B cell (primary cell): Measurements from ENCODE around the gene SAMD10. TPM values are rescaled to one million over a fixed set of nuclear protein-coding genes. Genes with fewer than 3 reads are reported as not detected.

Source experiments
- ATAC-seq: fragments of 200-7000 bp; cut with Tn5 transposase; one replicate; pipeline ENCODE4 v1.10.0; 2021; ENCODE audit warnings: low read depth, mild to moderate bottlenecking, moderate number of reproducible peaks, moderate library complexity
- CTCF ChIA-PET: fragments of 350-600 bp; sonication (Branson Sonifier 250); formaldehyde crosslinking; loops from one replicate; lab custom pipeline; 2021; ENCODE audit warnings: antibody characterized with exemption, inconsistent platforms; lab: Charles Lee
- POLR2A ChIA-PET: fragments of 350-600 bp; sonication (Branson Sonifier 250); formaldehyde crosslinking; loops from one replicate; lab custom pipeline; 2021; ENCODE audit warnings: antibody characterized with exemption; lab: Charles Lee
- DNase-seq: peaks from one replicate; pipeline ENCODE4 v3.0.0; 2013
- H2AFZ ChIP-seq: 2 replicates; pipeline ENCODE4 v1.6.1; 2012; ENCODE audit warnings: mild to moderate bottlenecking, low read depth, low read length; ENCODE audit not compliant: insufficient read depth, poor library complexity, severe bottlenecking
- H3K27ac ChIP-seq, 2 donors: 1 replicate in 1 of 2; 2 replicates in 1 of 2; pipeline ENCODE4 v1.5.1; 2012 to 2013; ENCODE audit warnings: low read length in 2 of 2, mild to moderate bottlenecking in 2 of 2, moderate library complexity in 1 of 2
- H3K27me3 ChIP-seq, 4 experiments: fragments of 200-600 bp in 1 of 4; sonication (generic) in 1 of 4; replicated peaks in 1 of 4; 1 replicate in 2 of 4; 2 replicates in 2 of 4; pipeline versions ENCODE4 v1.6.1 to v1.7.0; 2013 to 2016; ENCODE audit warnings: low read length in 3 of 4, mild to moderate bottlenecking in 2 of 4, mixed read lengths in 1 of 4, moderate library complexity in 1 of 4; ENCODE audit not compliant: insufficient read depth in 4 of 4, control insufficient read depth in 3 of 4; ENCODE audit errors: control extremely low read depth in 1 of 4
- H3K36me3 ChIP-seq, 2 experiments: replicated peaks in 1 of 2; 1 replicate in 1 of 2; 2 replicates in 1 of 2; pipeline versions ENCODE4 v1.6.1 to v1.7.1; 2013; ENCODE audit warnings: low read length in 1 of 2; ENCODE audit not compliant: insufficient read depth in 2 of 2, control insufficient read depth in 1 of 2; ENCODE audit errors: control extremely low read depth in 1 of 2, extremely low read depth in 1 of 2
- H3K4me1 ChIP-seq, 2 donors: fragments of 200-600 bp in 1 of 2; sonication (generic) in 1 of 2; 1 replicate in 1 of 2; 2 replicates in 1 of 2; pipeline versions ENCODE4 v1.5.1 to v1.6.1; 2013 to 2017; ENCODE audit warnings: low read length in 2 of 2; ENCODE audit not compliant: control insufficient read depth in 2 of 2, insufficient read depth in 2 of 2
- H3K4me2 ChIP-seq: replicated peaks from 2 replicates; pipeline ENCODE3; 2012; ENCODE audit warnings: mild to moderate bottlenecking, low read depth, low read length; ENCODE audit not compliant: poor library complexity, severe bottlenecking
- H3K4me3 ChIP-seq, 5 experiments: fragments of 200-600 bp in 1 of 5; sonication (generic) in 1 of 5; 1 replicate in 3 of 5; 2 replicates in 2 of 5; pipeline versions ENCODE4 v1.5.1 to v1.7.0; 2011 to 2016; ENCODE audit warnings: low read length in 4 of 5, mild to moderate bottlenecking in 4 of 5, low read depth in 2 of 5, control low read depth in 1 of 5, moderate library complexity in 1 of 5; ENCODE audit not compliant: insufficient read depth in 1 of 5; ENCODE audit errors: control extremely low read depth in 1 of 5, extremely low read depth in 1 of 5
- H3K79me2 ChIP-seq: fragments of 200-600 bp; sonication (generic); one replicate; pipeline ENCODE4 v1.6.0; 2016; ENCODE audit warnings: low read length; ENCODE audit not compliant: control insufficient read depth, insufficient read depth
- H3K9ac ChIP-seq: fragments of 200-600 bp; sonication (generic); 2 replicates; pipeline ENCODE4 v1.6.1; 2017; ENCODE audit warnings: mild to moderate bottlenecking, low read length, moderate library complexity
- H3K9me3 ChIP-seq, 3 donors: one replicate each; pipeline versions ENCODE4 v1.6.1 to v1.7.1; 2013; ENCODE audit warnings: low read length in 2 of 3; ENCODE audit not compliant: control insufficient read depth in 2 of 3, insufficient read depth in 1 of 3; ENCODE audit errors: control extremely low read depth in 1 of 3
- H4K20me1 ChIP-seq: 2 replicates; pipeline ENCODE4 v1.6.0; 2012; ENCODE audit warnings: mild to moderate bottlenecking, low read length; ENCODE audit not compliant: insufficient read depth, control insufficient read depth, poor library complexity, severe bottlenecking
- H3K27ac Mint-ChIP-seq: one replicate; pipeline ENCODE4 v1.8.0; 2021; ENCODE audit warnings: mixed read lengths
- H3K27me3 Mint-ChIP-seq: one replicate; pipeline ENCODE4 v1.8.0; 2021; ENCODE audit warnings: mixed read lengths
- H3K4me1 Mint-ChIP-seq: one replicate; pipeline ENCODE4 v1.8.0; 2021; ENCODE audit warnings: mixed read lengths
- H3K4me3 Mint-ChIP-seq: one replicate; pipeline ENCODE4 v1.8.0; 2021; ENCODE audit warnings: mixed read lengths
- H3K9me3 Mint-ChIP-seq: one replicate; pipeline ENCODE4 v1.8.0; 2022; ENCODE audit warnings: mixed read lengths; ENCODE audit not compliant: insufficient read depth
- CTCF ChIP-seq: fragments of 200-600 bp; IDR thresholded peaks from one replicate; pipeline ENCODE4 v1.8.0; 2022; ENCODE audit warnings: antibody characterized with exemption, mild to moderate bottlenecking
- EZH2 ChIP-seq: IDR thresholded peaks from 2 replicates; pipeline ENCODE4 v1.6.1; 2012; ENCODE audit warnings: borderline replicate concordance, low read depth, mild to moderate bottlenecking, moderate library complexity, low read length; ENCODE audit not compliant: insufficient read depth, poor library complexity, severe bottlenecking
- WGBS: methylation state at CpG from one replicate; pipeline ENCODE4 v1.1.5; 2013; ENCODE audit warnings: missing lambda C conversion rate; ENCODE audit not compliant: insufficient coverage; 5-methylcytosine and 5-hydroxymethylcytosine counted together
- intact Hi-C: fragments of 100-400 bp; cut with micrococcal nuclease; formaldehyde crosslinking; loops from one replicate; pipeline ENCODE4 v1.10.0; 2022
- polyA plus RNA-seq: library from polyadenylated mRNA; depleted of rRNA; stranded (reverse); fragments of >200 nt; gene quantifications from 2 replicates; pipeline ENCODE4 v1.2.3, GENCODE V29; 2012
- small RNA-seq: library from RNA; depleted of rRNA; stranded (forward); fragments of <200 nt; gene quantifications from one replicate; pipeline ENCODE3, GENCODE V24; 2012; ENCODE audit warnings: low replicate concordance, low read depth; ENCODE audit not compliant: insufficient read length
- total RNA-seq, 2 donors: library from RNA; stranded (reverse); fragments of 120-200 nt in 1 of 2; gene quantifications; 1 replicate in 1 of 2; 2 replicates in 1 of 2; pipeline versions ENCODE4 v1.2.3 to v1.2.4, GENCODE V29; 2013 to 2022

Gene SAMD10
- total and polyA plus RNA-seq, 2 donors (not counting 1 experiment from before 2014, with no cell fraction given), result 12.7 to 34.2 TPM

- Histone ChIP-seq H3K79me2 (peaks cover 91% of the 10 kb centered on the region), H3K36me3 (peaks cover 0 to 21% of the 10 kb centered on the region in 2 experiments), H3K4me3 (no peak overlapping the region), H2AFZ (no peak overlapping the region), H3K27ac (no peak overlapping the region), H3K4me2 (no peak overlapping the region), H4K20me1 (peaks cover 79% of the 10 kb centered on the region), H3K4me1 (peaks cover 0 to under 1% of the 10 kb centered on the region in 2 donors), H3K27me3 (no peaks in the 10 kb centered on the region), H3K9ac (no peak overlapping the region), H3K9me3 (no peaks in the 10 kb centered on the region)
- Mint-ChIP-seq H3K27me3 (no peaks in the 10 kb centered on the region), H3K4me3 (no peak overlapping the region), H3K9me3 (no peaks in the 10 kb centered on the region), H3K27ac (no peak overlapping the region), H3K4me1 (peaks cover under 1% of the 10 kb centered on the region)
- POLR2A ChIA-PET, result no interaction called here
- intact Hi-C loops, result no loop called here
- WGBS, result 70% methylated on average over 5 of the region's 9 CpGs
- CTCF ChIA-PET, result no interaction called here
- no peak for ATAC-seq
- no peak for DNase-seq
- TF ChIP-seq CTCF (no peak), EZH2 (no peak)
Measured at GRCh38 chr20:63924241-63924640, 55.2 kb downstream of the SAMD10 start.

Small RNA genes lying within 50 kb of the gene (small RNA-seq; reads per million reads assigned to genes)
- not detected for gene MIR647

Other genes with a start within 250 kb of the SAMD10 start
- gene LIME1, start 243.0 kb downstream of the SAMD10 start, total RNA-seq, result 14.5 and 14.8 TPM in 2 replicates
- gene LIME1, start 243.0 kb downstream of the SAMD10 start, polyA plus RNA-seq, result 63.0 and 95.2 TPM in 2 replicates
- gene SLC2A4RG, start 239.9 kb downstream of the SAMD10 start, total RNA-seq, result 49.4 and 50.8 TPM in 2 replicates
- gene SLC2A4RG, start 239.9 kb downstream of the SAMD10 start, polyA plus RNA-seq, result 28.5 and 39.7 TPM in 2 replicates
- 0.64 and 1.6 TPM in 2 replicates for gene ZBTB46, start 148.4 kb downstream of the SAMD10 start, total RNA-seq
- gene ZBTB46, start 148.4 kb downstream of the SAMD10 start, polyA plus RNA-seq, result 0.16 and 0.30 TPM in 2 replicates
- gene ABHD16B, start 118.1 kb downstream of the SAMD10 start, total RNA-seq, result not detected in 2 replicates
- not detected in 2 replicates for gene ABHD16B, start 118.1 kb downstream of the SAMD10 start, polyA plus RNA-seq
- 41.1 and 41.3 TPM in 2 replicates for gene TPD52L2, start 114.4 kb downstream of the SAMD10 start, total RNA-seq
- 39.9 and 45.6 TPM in 2 replicates for gene TPD52L2, start 114.4 kb downstream of the SAMD10 start, polyA plus RNA-seq
- gene DNAJC5, start 84.5 kb downstream of the SAMD10 start, total RNA-seq, result 32.6 and 33.3 TPM in 2 replicates
- 12.2 and 13.4 TPM in 2 replicates for gene DNAJC5, start 84.5 kb downstream of the SAMD10 start, polyA plus RNA-seq
- gene UCKL1, start 23.2 kb downstream of the SAMD10 start, total RNA-seq, result 104 and 106 TPM in 2 replicates
- gene UCKL1, start 23.2 kb downstream of the SAMD10 start, polyA plus RNA-seq, result 184 and 199 TPM in 2 replicates
- 10.4 and 10.5 TPM in 2 replicates for gene ZNF512B, start 9.7 kb downstream of the SAMD10 start, total RNA-seq
- 5.5 and 8.8 TPM in 2 replicates for gene ZNF512B, start 9.7 kb downstream of the SAMD10 start, polyA plus RNA-seq
- 79.7 and 82.9 TPM in 2 replicates for gene PRPF6, start 1.5 kb upstream of the SAMD10 start, total RNA-seq
- gene PRPF6, start 1.5 kb upstream of the SAMD10 start, polyA plus RNA-seq, result 31.7 and 32.1 TPM in 2 replicates
- gene C20orf204, start 56.5 kb upstream of the SAMD10 start, total RNA-seq, result 2.5 TPM in 2 replicates
- 0.24 and 0.39 TPM in 2 replicates for gene C20orf204, start 56.5 kb upstream of the SAMD10 start, polyA plus RNA-seq
- gene SOX18, start 70.0 kb upstream of the SAMD10 start, total RNA-seq, result not detected in 2 replicates
- gene SOX18, start 70.0 kb upstream of the SAMD10 start, polyA plus RNA-seq, result not detected in 2 replicates
- 49.3 and 58.1 TPM in 2 replicates for gene TCEA2, start 83.6 kb upstream of the SAMD10 start, total RNA-seq
- 56.9 and 63.9 TPM in 2 replicates for gene TCEA2, start 83.6 kb upstream of the SAMD10 start, polyA plus RNA-seq
- gene RGS19, start 99.9 kb upstream of the SAMD10 start, total RNA-seq, result 69.4 TPM in 2 replicates
- 160 and 203 TPM in 2 replicates for gene RGS19, start 99.9 kb upstream of the SAMD10 start, polyA plus RNA-seq
- 6.2 and 7.3 TPM in 2 replicates for gene OPRL1, start 100.4 kb upstream of the SAMD10 start, total RNA-seq
- 3.1 and 3.5 TPM in 2 replicates for gene OPRL1, start 100.4 kb upstream of the SAMD10 start, polyA plus RNA-seq
- 1.8 and 1.9 TPM in 2 replicates for gene LKAAEAR1, start 104.8 kb upstream of the SAMD10 start, total RNA-seq
- 0.87 TPM in 1 of 2 replicates, not detected in the other for gene LKAAEAR1, start 104.8 kb upstream of the SAMD10 start, polyA plus RNA-seq
- gene NPBWR2, start 127.9 kb upstream of the SAMD10 start, total RNA-seq, result 0.22 TPM in 1 of 2 replicates, not detected in the other
- gene NPBWR2, start 127.9 kb upstream of the SAMD10 start, polyA plus RNA-seq, result 0.21 and 0.22 TPM in 2 replicates
- 42.2 and 47.3 TPM in 2 replicates for gene MYT1, start 184.8 kb upstream of the SAMD10 start, total RNA-seq
- gene MYT1, start 184.8 kb upstream of the SAMD10 start, polyA plus RNA-seq, result 0.49 and 0.55 TPM in 2 replicates